Tibial nerve (tissue), 3 donors: ENCODE results near the gene PRKAB1.

Experiments
- POLR2A ChIP-seq, 2 donors: fragments of 450-650 bp; IDR thresholded peaks; one replicate each; pipeline ENCODE4 v1.6.1; 2017; ENCODE audit warnings: antibody characterized with exemption in 2 of 2, mild to moderate bottlenecking in 2 of 2, moderate library complexity in 2 of 2
- TF ChIP-seq, protein P1 (sequence below), 5 experiments: fragments of 200-600 bp in 3 of 5; fragments of 450-650 bp in 2 of 5; sonication (generic) in 3 of 5; IDR thresholded peaks; one replicate each; pipeline ENCODE4 v1.5.1; 2016 to 2019; ENCODE audit warnings: antibody characterized with exemption in 5 of 5, mild to moderate bottlenecking in 3 of 5, moderate library complexity in 2 of 5

DNA sequence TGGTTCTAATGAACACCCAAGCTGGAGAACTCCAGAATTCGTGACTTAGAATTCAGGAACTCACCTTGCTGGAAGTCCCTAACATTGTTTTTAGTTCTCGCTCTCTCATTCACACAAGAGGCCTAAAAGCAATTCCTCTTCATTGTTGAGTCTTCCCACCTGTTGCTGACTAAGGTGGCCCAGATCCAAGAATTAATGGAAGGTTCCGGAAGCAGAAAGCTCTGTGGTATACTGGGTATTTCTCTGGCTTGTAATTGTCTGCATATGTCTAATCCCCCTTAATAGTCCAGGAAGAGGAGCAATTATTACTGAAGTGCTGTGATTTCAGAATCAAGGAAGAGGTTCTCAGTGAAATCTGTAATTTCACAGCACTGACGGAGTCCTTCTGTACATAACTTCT, 43.0 kb upstream of the PRKAB1 start:
- TF ChIP-seq, protein P1, sequence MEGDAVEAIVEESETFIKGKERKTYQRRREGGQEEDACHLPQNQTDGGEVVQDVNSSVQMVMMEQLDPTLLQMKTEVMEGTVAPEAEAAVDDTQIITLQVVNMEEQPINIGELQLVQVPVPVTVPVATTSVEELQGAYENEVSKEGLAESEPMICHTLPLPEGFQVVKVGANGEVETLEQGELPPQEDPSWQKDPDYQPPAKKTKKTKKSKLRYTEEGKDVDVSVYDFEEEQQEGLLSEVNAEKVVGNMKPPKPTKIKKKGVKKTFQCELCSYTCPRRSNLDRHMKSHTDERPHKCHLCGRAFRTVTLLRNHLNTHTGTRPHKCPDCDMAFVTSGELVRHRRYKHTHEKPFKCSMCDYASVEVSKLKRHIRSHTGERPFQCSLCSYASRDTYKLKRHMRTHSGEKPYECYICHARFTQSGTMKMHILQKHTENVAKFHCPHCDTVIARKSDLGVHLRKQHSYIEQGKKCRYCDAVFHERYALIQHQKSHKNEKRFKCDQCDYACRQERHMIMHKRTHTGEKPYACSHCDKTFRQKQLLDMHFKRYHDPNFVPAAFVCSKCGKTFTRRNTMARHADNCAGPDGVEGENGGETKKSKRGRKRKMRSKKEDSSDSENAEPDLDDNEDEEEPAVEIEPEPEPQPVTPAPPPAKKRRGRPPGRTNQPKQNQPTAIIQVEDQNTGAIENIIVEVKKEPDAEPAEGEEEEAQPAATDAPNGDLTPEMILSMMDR (IDR thresholded peaks at IDR 0.05): no peak
- TF ChIP-seq POLR2A (IDR thresholded peaks at IDR 0.05): no peak
